Activated CD8-positive, alpha-beta T cell treated with anti-CD3 and anti-CD28 coated beads for 36 hours (primary cell): ENCODE measurements around the gene ZNF518A. TPM values are rescaled to one million over a fixed set of nuclear protein-coding genes. Genes with fewer than 3 reads are reported as not detected.

Experiments used
- ATAC-seq: fragments of 200-7000 bp; cut with Tn5 transposase; one replicate; pipeline ENCODE4 v1.10.0; 2021; ENCODE audit warnings: mild to moderate bottlenecking, moderate library complexity
- CTCF ChIA-PET: fragments of 350-600 bp; sonication (Branson Sonifier 250); formaldehyde crosslinking; loops from one replicate; lab custom pipeline; 2021; ENCODE audit warnings: antibody characterized with exemption; lab: Charles Lee
- POLR2A ChIA-PET: fragments of 350-600 bp; sonication (Branson Sonifier 250); formaldehyde crosslinking; loops from one replicate; lab custom pipeline; 2021; ENCODE audit warnings: antibody characterized with exemption; lab: Charles Lee
- DNase-seq: peaks from one replicate; pipeline ENCODE4 v3.0.0-alpha.2; 2020
- H3K27ac Mint-ChIP-seq: one replicate; pipeline ENCODE4 v1.8.0; 2021; ENCODE audit warnings: mild to moderate bottlenecking, mixed read lengths
- H3K27me3 Mint-ChIP-seq: one replicate; pipeline ENCODE4 v1.8.0; 2021; ENCODE audit warnings: mixed read lengths
- H3K36me3 Mint-ChIP-seq: one replicate; pipeline ENCODE4 v1.8.0; 2021; ENCODE audit warnings: low read depth, mixed read lengths
- H3K4me1 Mint-ChIP-seq: one replicate; pipeline ENCODE4 v1.8.0; 2021; ENCODE audit warnings: low read depth, mixed read lengths
- H3K4me3 Mint-ChIP-seq: one replicate; pipeline ENCODE4 v1.8.0; 2021; ENCODE audit warnings: mild to moderate bottlenecking, moderate library complexity, mixed read lengths
- H3K9me3 Mint-ChIP-seq: one replicate; pipeline ENCODE4 v1.8.0; 2021; ENCODE audit warnings: mixed read lengths
- CTCF ChIP-seq: fragments of 200-600 bp; IDR thresholded peaks from one replicate; pipeline ENCODE4 v1.8.0; 2022; ENCODE audit warnings: antibody characterized with exemption, mild to moderate bottlenecking
- intact Hi-C: fragments of 100-400 bp; cut with micrococcal nuclease; formaldehyde crosslinking; loops from one replicate; pipeline ENCODE4 v1.10.0; 2022
- total RNA-seq, 2 experiments: library from RNA; stranded (reverse); gene quantifications; one replicate each; pipeline ENCODE4 v1.2.3, GENCODE V29; 2021

ZNF518A gene
- total RNA-seq, 2 experiments from 2014 or later: 13.4 to 15.2 TPM

- CTCF ChIA-PET: no interaction called here
- H3K4me1 Mint-ChIP-seq: peaks cover 11% of the 10 kb centered on the region
- peaks cover 63% of the 10 kb centered on the region for H3K36me3 Mint-ChIP-seq
- no peak for DNase-seq
- H3K4me3 Mint-ChIP-seq: no peak overlapping the region
- no peak overlapping the region for H3K27ac Mint-ChIP-seq
- no peak for ATAC-seq
- no peaks in the 10 kb centered on the region for H3K9me3 Mint-ChIP-seq
- intact Hi-C loops: no loop called here
- POLR2A ChIA-PET: no interaction called here
- no peaks in the 10 kb centered on the region for H3K27me3 Mint-ChIP-seq
- TF ChIP-seq CTCF: no peak
Observed at GRCh38 chr10:96152437-96152836, 22.3 kb downstream of the ZNF518A start.

GRCh38 chr10:96153070-96153469 lies 23.0 kb downstream of the ZNF518A start:
- Mint-ChIP-seq H3K36me3 (peaks cover 66% of the 10 kb centered on the region), H3K4me3 (no peak overlapping the region), H3K4me1 (peaks cover 11% of the 10 kb centered on the region), H3K27ac (peak overlapping the region; percentile 36), H3K9me3 (peaks cover 3% of the 10 kb centered on the region), H3K27me3 (no peaks in the 10 kb centered on the region)
- CTCF ChIA-PET: no interaction called here
- POLR2A ChIA-PET: no interaction called here
- DNase-seq (peak; percentile 12), ATAC-seq (peak; percentile 39)
- intact Hi-C loops: no loop called here
- no peak for TF ChIP-seq CTCF

- Mint-ChIP-seq H3K9me3 (peaks cover 41% of the 10 kb centered on the region), H3K36me3 (peaks cover 15% of the 10 kb centered on the region), H3K4me1 (no peaks in the 10 kb centered on the region), H3K27me3 (no peaks in the 10 kb centered on the region), H3K27ac (no peak overlapping the region), H3K4me3 (no peak overlapping the region)
- ATAC-seq: no peak
- intact Hi-C loops: no loop called here
- TF ChIP-seq CTCF: no peak
- CTCF ChIA-PET: no interaction called here
- POLR2A ChIA-PET: interaction anchor here (0.5 to 1.2 kb wide), 2 partner anchors 36 to 46 kb away, joined by 3 read pairs; partner anchors contain the start of gene ZNF518A
- no peak for DNase-seq
Observed at GRCh38 chr10:96165726-96166125, 35.6 kb downstream of the ZNF518A start.

GRCh38 chr10:96168546-96168945 lies 38.4 kb downstream of the ZNF518A start:
- peaks cover 11% of the 10 kb centered on the region for H3K36me3 Mint-ChIP-seq
- TF ChIP-seq CTCF: no peak
- DNase-seq (no peak), ATAC-seq (no peak)
- no peaks in the 10 kb centered on the region for H3K4me1 Mint-ChIP-seq
- ChIA-PET CTCF (no interaction called here), POLR2A (no interaction called here)
- H3K4me3 Mint-ChIP-seq: no peak overlapping the region
- no peaks in the 10 kb centered on the region for H3K27me3 Mint-ChIP-seq
- intact Hi-C loops: no loop called here
- peaks cover 46% of the 10 kb centered on the region for H3K9me3 Mint-ChIP-seq
- H3K27ac Mint-ChIP-seq: no peak overlapping the region

- intact Hi-C loops: no loop called here
- Mint-ChIP-seq H3K4me3 (no peak overlapping the region), H3K9me3 (peaks cover 52% of the 10 kb centered on the region), H3K27me3 (peaks cover 5% of the 10 kb centered on the region), H3K4me1 (no peaks in the 10 kb centered on the region), H3K27ac (no peak overlapping the region), H3K36me3 (peaks cover 11% of the 10 kb centered on the region)
- POLR2A ChIA-PET: interaction anchor here (0.8 kb wide), 1 partner anchor 178 kb away, joined by 3 read pairs; no protein-coding TSS in a partner anchor
- no peak for TF ChIP-seq CTCF
- CTCF ChIA-PET: interaction anchor here (1.3 kb wide), 1 partner anchor 59 kb away, joined by 4 read pairs; no protein-coding TSS in a partner anchor
- DNase-seq (no peak), ATAC-seq (no peak)
Observed at GRCh38 chr10:96170230-96170629, 40.1 kb downstream of the ZNF518A start.
